Breast epithelium (tissue), 3 donors: Measurements from ENCODE around the gene ISL2.

ENCODE experiments used
- POLR2A ChIP-seq: fragments of 450-650 bp; IDR thresholded peaks from one replicate; pipeline ENCODE4 v1.6.1; 2016; ENCODE audit warnings: antibody characterized with exemption, mild to moderate bottlenecking, moderate library complexity
- POLR2AphosphoS5 ChIP-seq, 3 donors: sonication (generic); formaldehyde crosslinking; IDR thresholded peaks; one replicate each; pipeline ENCODE4 v1.6.1; 2017; ENCODE audit warnings: antibody characterized with exemption in 3 of 3
- TF ChIP-seq, protein P1 (sequence below), 3 donors: fragments of 450-650 bp; IDR thresholded peaks; one replicate each; pipeline ENCODE4 v1.5.1; 2016 to 2017; ENCODE audit warnings: antibody characterized with exemption in 3 of 3, mild to moderate bottlenecking in 3 of 3, moderate library complexity in 3 of 3

DNA sequence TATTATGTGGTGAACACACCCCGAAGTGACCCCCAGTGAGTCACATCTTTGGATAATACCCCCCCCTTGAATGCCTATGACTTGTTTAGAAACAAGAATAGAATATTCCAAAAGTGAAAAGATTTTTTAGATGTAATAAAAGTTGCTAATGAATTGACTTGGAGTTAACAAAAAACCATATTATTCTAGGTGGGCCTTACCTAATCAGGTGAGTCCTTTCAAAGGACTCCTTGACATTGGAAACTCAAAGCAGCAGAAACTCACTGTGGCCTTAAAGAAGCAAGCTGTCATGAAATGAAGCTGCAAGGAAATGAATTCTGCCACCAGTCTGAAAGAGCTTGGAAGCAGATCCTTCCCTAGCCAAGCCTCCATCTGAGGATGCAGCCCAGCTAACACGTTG is 10.9 kb upstream of the ISL2 start:
- TF ChIP-seq, protein P1, sequence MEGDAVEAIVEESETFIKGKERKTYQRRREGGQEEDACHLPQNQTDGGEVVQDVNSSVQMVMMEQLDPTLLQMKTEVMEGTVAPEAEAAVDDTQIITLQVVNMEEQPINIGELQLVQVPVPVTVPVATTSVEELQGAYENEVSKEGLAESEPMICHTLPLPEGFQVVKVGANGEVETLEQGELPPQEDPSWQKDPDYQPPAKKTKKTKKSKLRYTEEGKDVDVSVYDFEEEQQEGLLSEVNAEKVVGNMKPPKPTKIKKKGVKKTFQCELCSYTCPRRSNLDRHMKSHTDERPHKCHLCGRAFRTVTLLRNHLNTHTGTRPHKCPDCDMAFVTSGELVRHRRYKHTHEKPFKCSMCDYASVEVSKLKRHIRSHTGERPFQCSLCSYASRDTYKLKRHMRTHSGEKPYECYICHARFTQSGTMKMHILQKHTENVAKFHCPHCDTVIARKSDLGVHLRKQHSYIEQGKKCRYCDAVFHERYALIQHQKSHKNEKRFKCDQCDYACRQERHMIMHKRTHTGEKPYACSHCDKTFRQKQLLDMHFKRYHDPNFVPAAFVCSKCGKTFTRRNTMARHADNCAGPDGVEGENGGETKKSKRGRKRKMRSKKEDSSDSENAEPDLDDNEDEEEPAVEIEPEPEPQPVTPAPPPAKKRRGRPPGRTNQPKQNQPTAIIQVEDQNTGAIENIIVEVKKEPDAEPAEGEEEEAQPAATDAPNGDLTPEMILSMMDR (IDR thresholded peaks at IDR 0.05): no peak
- TF ChIP-seq POLR2A (no peak), POLR2AphosphoS5 (IDR thresholded peaks at IDR 0.05) (no peak)
